ENCODE data around the gene RNASEH2A. TPM values are rescaled to one million over a fixed set of nuclear protein-coding genes. Genes with fewer than 3 reads are reported as not detected.

The RNASEH2A gene
- total RNA-seq, 3 donors from 2014 or later (not counting 1 experiment from before 2014, with no cell fraction given): 6.6 to 8.7 (median 7.4) TPM

GRCh38 chr19:12787458-12787857 lies 18.9 kb upstream of the RNASEH2A start:
- intact Hi-C loops (cut with micrococcal nuclease): loop anchor here (5.0 to 10.0 kb wide), 2 partner anchors 257 to 315 kb away; partner anchors contain the start of gene LYL1
- no peak for ATAC-seq
- no peak for TF ChIP-seq CTCF (IDR thresholded peaks at IDR 0.05)
- H3K36me3 Mint-ChIP-seq: no peaks in the 10 kb centered on the region
- no peak overlapping the region for H3K4me3 Mint-ChIP-seq
- Histone ChIP-seq H3K9me3 (ENCODE audit: control insufficient read depth, insufficient read depth, low read length) (no peaks in the 10 kb centered on the region), H3K27ac (ENCODE audit: low read length) (no peak overlapping the region), H3K36me3 (ENCODE audit: control insufficient read depth, insufficient read depth, low read length) (no peaks in the 10 kb centered on the region), H3K4me3 (ENCODE audit: low read length) (no peak overlapping the region), H3K27me3 (ENCODE audit: control insufficient read depth, insufficient read depth, low read length) (no peaks in the 10 kb centered on the region), H3K4me1 (ENCODE audit: control insufficient read depth, insufficient read depth, low read length) (peaks cover 71% of the 10 kb centered on the region)
- DNase-seq: no peak
- H3K9me3 Mint-ChIP-seq: no peaks in the 10 kb centered on the region
- no peak overlapping the region for H3K27ac Mint-ChIP-seq
- H3K27me3 Mint-ChIP-seq (ENCODE audit: low read depth in 2 of 2): no peaks in the 10 kb centered on the region
- peaks cover 19 to 26% of the 10 kb centered on the region in 2 donors for H3K4me1 Mint-ChIP-seq
- WGBS (ENCODE audit: insufficient coverage): 81% methylated on average over 7 of the region's 10 CpGs

GRCh38 chr19:12788042-12788681 lies 18.2 kb upstream of the RNASEH2A start:
- H3K4me1 ChIP-seq (ENCODE audit: control insufficient read depth, insufficient read depth, low read length): peaks cover 65% of the 10 kb centered on the region
- no peak overlapping the region for H3K4me3 Mint-ChIP-seq

GRCh38 chr19:12788682-12789097 lies 17.7 kb upstream of the RNASEH2A start:
- 16% methylated on average over 11 of the region's 12 CpGs for WGBS (ENCODE audit: insufficient coverage)
- Histone ChIP-seq H3K4me3 (ENCODE audit: low read length) (peak overlapping the region; percentile 40), H3K27ac (ENCODE audit: low read length) (peak overlapping the region; percentile 93), H3K36me3 (ENCODE audit: control insufficient read depth, insufficient read depth, low read length) (no peaks in the 10 kb centered on the region), H3K4me1 (ENCODE audit: control insufficient read depth, insufficient read depth, low read length) (peaks cover 59% of the 10 kb centered on the region), H3K9me3 (ENCODE audit: control insufficient read depth, insufficient read depth, low read length) (no peaks in the 10 kb centered on the region), H3K27me3 (ENCODE audit: control insufficient read depth, insufficient read depth, low read length) (no peaks in the 10 kb centered on the region)
- Mint-ChIP-seq H3K9me3 (no peaks in the 10 kb centered on the region), H3K36me3 (no peaks in the 10 kb centered on the region), H3K27ac (peak overlapping the region; percentile 97 to 99), H3K4me3 (peak overlapping the region; percentile 86), H3K4me1 (peaks cover 19 to 30% of the 10 kb centered on the region in 2 donors), H3K27me3 (ENCODE audit: low read depth in 2 of 2) (no peaks in the 10 kb centered on the region)
- TF ChIP-seq CTCF (IDR thresholded peaks at IDR 0.05): no peak
- intact Hi-C loops (cut with micrococcal nuclease): loop anchor here (5.0 to 10.0 kb wide), 2 partner anchors 256 to 314 kb away; partner anchors contain the start of gene LYL1
- no peak for ATAC-seq
- DNase-seq: peak; percentile 51 to 84

More at GRCh38 chr19:12788042-12788681, 18.2 kb upstream of the RNASEH2A start:
- Histone ChIP-seq H3K27ac (ENCODE audit: low read length) (peak overlapping the region; percentile 93), H3K27me3 (ENCODE audit: control insufficient read depth, insufficient read depth, low read length) (no peaks in the 10 kb centered on the region), H3K9me3 (ENCODE audit: control insufficient read depth, insufficient read depth, low read length) (no peaks in the 10 kb centered on the region), H3K4me3 (ENCODE audit: low read length) (no peak overlapping the region), H3K36me3 (ENCODE audit: control insufficient read depth, insufficient read depth, low read length) (no peaks in the 10 kb centered on the region)
- WGBS (ENCODE audit: insufficient coverage): 87% methylated on average over 3 of the region's 4 CpGs
- ATAC-seq (no peak), DNase-seq (peak in 1 of 2 donors; percentile 22)
- intact Hi-C loops (cut with micrococcal nuclease): loop anchor here (5.0 to 10.0 kb wide), 2 partner anchors 257 to 314 kb away; partner anchors contain the start of gene LYL1
- H3K4me1 Mint-ChIP-seq: peaks cover 19 to 27% of the 10 kb centered on the region in 2 donors
- no peak for TF ChIP-seq CTCF (IDR thresholded peaks at IDR 0.05)
- H3K36me3 Mint-ChIP-seq: no peaks in the 10 kb centered on the region
- peak overlapping the region; percentile 97 to 99 for H3K27ac Mint-ChIP-seq
- no peaks in the 10 kb centered on the region for H3K9me3 Mint-ChIP-seq
- no peaks in the 10 kb centered on the region for H3K27me3 Mint-ChIP-seq (ENCODE audit: low read depth in 2 of 2)

All from natural killer cell (primary cell).